CD4-positive, alpha-beta memory T cell (primary cell): ENCODE measurements around the gene SLC29A4. TPM values are rescaled to one million over a fixed set of nuclear protein-coding genes. Genes with fewer than 3 reads are reported as not detected.
A peak's percentile ranks its signal among the peaks of the same experiment; 100 is the strongest.
"Not testable (repeated sequence)": the region's sequence is repeated elsewhere in the genome, so short reads cannot be mapped to it uniquely, and the experiment has no call there.

Experiments
- CTCF ChIA-PET: fragments of 350-600 bp; sonication (Branson Sonifier 250); formaldehyde crosslinking; loops from one replicate; lab custom pipeline; 2021; ENCODE audit warnings: inconsistent platforms; ENCODE audit not compliant: partially characterized antibody; lab: Charles Lee
- POLR2A ChIA-PET: fragments of 350-600 bp; sonication (Branson Sonifier 250); formaldehyde crosslinking; loops from one replicate; lab custom pipeline; 2021; ENCODE audit not compliant: partially characterized antibody; lab: Charles Lee
- DNase-seq, 5 donors: peaks; one replicate each; pipeline versions ENCODE4 v3.0.0 to v3.0.0-alpha.2; 2020 to 2022; ENCODE audit warnings: mixed read lengths in 1 of 5
- H3K27ac ChIP-seq: one replicate; pipeline ENCODE4 v1.7.0; 2013; ENCODE audit warnings: low read depth, low read length
- H3K27me3 ChIP-seq: 2 replicates; pipeline ENCODE4 v1.7.0; 2013; ENCODE audit warnings: mild to moderate bottlenecking, low read length, moderate library complexity; ENCODE audit not compliant: insufficient read depth
- H3K36me3 ChIP-seq: 2 replicates; pipeline ENCODE4 v1.7.0; 2013; ENCODE audit warnings: mild to moderate bottlenecking, low read length, moderate library complexity; ENCODE audit not compliant: insufficient read depth
- H3K4me1 ChIP-seq: 2 replicates; pipeline ENCODE4 v1.7.0; 2013; ENCODE audit warnings: mild to moderate bottlenecking, low read length, moderate library complexity; ENCODE audit not compliant: insufficient read depth
- H3K4me3 ChIP-seq, 2 donors: one replicate each; pipeline ENCODE4 v1.7.0; 2013; ENCODE audit warnings: low read length in 2 of 2, mild to moderate bottlenecking in 1 of 2
- H3K9me3 ChIP-seq, 2 donors: one replicate each; pipeline ENCODE4 v1.7.0; 2013; ENCODE audit warnings: low read length in 2 of 2, control low read depth in 1 of 2; ENCODE audit not compliant: control insufficient read depth in 1 of 2
- H3K27ac Mint-ChIP-seq, 7 donors: one replicate each; pipeline ENCODE4 v1.8.0; 2020 to 2021; ENCODE audit warnings: mixed read lengths in 7 of 7, mild to moderate bottlenecking in 6 of 7, inconsistent platforms in 3 of 7, moderate library complexity in 3 of 7
- H3K27me3 Mint-ChIP-seq, 2 donors: one replicate each; pipeline ENCODE4 v1.8.0; 2020 to 2021; ENCODE audit warnings: mixed read lengths in 2 of 2
- H3K36me3 Mint-ChIP-seq, 2 donors: one replicate each; pipeline ENCODE4 v1.8.0; 2020 to 2021; ENCODE audit warnings: mixed read lengths in 2 of 2, inconsistent platforms in 1 of 2, mild to moderate bottlenecking in 1 of 2
- H3K4me1 Mint-ChIP-seq, 4 donors: one replicate each; pipeline ENCODE4 v1.8.0; 2020 to 2021; ENCODE audit warnings: mixed read lengths in 4 of 4, mild to moderate bottlenecking in 1 of 4
- H3K4me3 Mint-ChIP-seq, 8 donors: one replicate each; pipeline ENCODE4 v1.8.0; 2020 to 2021; ENCODE audit warnings: mixed read lengths in 8 of 8, mild to moderate bottlenecking in 7 of 8, moderate library complexity in 6 of 8, inconsistent platforms in 3 of 8
- H3K9me3 Mint-ChIP-seq, 8 donors: one replicate each; pipeline ENCODE4 v1.8.0; 2020 to 2021; ENCODE audit warnings: mixed read lengths in 8 of 8, mild to moderate bottlenecking in 5 of 8, inconsistent platforms in 3 of 8, moderate library complexity in 1 of 8
- intact Hi-C: fragments of 100-400 bp; cut with micrococcal nuclease; formaldehyde crosslinking; loops from one replicate; pipeline ENCODE4 v1.15.1; 2023
- polyA plus RNA-seq, 2 donors: library from polyadenylated mRNA; unstranded; fragments of 300-500 nt; fragmentation: Illumina TruSeq; gene quantifications; one replicate each; pipeline ENCODE4 v1.2.3, GENCODE V29; 2021
- total RNA-seq, 2 experiments: library from RNA; stranded (reverse); gene quantifications; one replicate each; pipeline ENCODE4 v1.2.3, GENCODE V29; 2021

The SLC29A4 gene
- total and polyA plus RNA-seq, 4 experiments from 2014 or later = 0.36 to 0.82 (median 0.63) TPM

DNA sequence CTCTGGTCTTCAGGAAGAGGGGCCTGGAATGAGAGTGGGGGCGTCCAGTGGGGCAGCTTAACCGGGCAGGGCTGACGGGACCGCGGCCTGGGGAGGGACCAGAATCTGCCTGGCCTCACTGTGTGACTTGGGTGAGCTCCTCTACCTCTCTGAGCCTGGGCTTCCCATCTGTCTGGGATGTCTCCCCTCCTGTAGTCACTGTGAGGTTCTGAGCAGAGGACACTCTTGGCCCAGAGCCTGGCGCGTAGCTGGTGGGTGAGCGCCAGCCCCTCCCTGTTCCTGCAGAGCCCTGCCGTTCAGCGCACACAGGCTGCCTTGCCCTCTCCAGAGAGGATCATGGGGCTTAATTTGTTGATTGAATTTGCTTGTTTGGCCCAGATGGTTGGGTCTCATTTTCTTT is 7.2 kb upstream of the SLC29A4 start:
- H3K27me3 ChIP-seq, DNase-seq, H3K27ac ChIP-seq, H3K4me1 ChIP-seq, H3K9me3 ChIP-seq, H3K36me3 Mint-ChIP-seq, CTCF ChIA-PET, intact Hi-C loops, POLR2A ChIA-PET, H3K9me3 Mint-ChIP-seq, H3K27me3 Mint-ChIP-seq, H3K27ac Mint-ChIP-seq, H3K4me1 Mint-ChIP-seq, H3K4me3 Mint-ChIP-seq, H3K36me3 ChIP-seq, H3K4me3 ChIP-seq: not testable (repeated sequence)

GRCh38 chr7:5276123-5276522 is 6.6 kb upstream of the SLC29A4 start:
- H3K36me3 ChIP-seq, H3K27ac ChIP-seq, H3K4me3 ChIP-seq, DNase-seq, CTCF ChIA-PET, POLR2A ChIA-PET, H3K27ac Mint-ChIP-seq, H3K4me3 Mint-ChIP-seq, intact Hi-C loops, H3K9me3 ChIP-seq, H3K4me1 Mint-ChIP-seq, H3K36me3 Mint-ChIP-seq, H3K4me1 ChIP-seq, H3K27me3 ChIP-seq, H3K9me3 Mint-ChIP-seq: not testable (repeated sequence)
- peaks cover 0 to 12% of the 10 kb centered on the region in 2 donors for H3K27me3 Mint-ChIP-seq

DNA sequence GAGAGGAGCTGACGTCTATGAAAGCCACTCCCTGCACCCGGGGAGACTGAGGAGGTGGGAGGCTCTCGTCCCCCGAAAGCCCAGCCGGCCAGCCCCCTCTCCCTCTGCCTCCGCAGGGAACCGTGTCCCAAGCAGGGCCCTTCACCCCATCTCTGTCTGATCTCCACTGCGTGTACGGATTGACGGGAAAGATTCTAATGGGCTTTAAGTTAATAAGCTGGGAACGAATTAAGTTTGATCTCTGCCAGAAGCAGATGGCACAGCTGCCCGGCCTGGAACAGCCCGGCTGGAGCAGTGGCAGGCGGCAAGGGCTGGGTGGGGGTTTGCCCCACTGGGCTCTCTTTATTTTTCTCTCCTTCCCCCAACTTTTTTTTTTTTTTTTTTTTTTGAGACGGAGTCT is 6.1 kb upstream of the SLC29A4 start:
- CTCF ChIA-PET = no interaction called here
- H3K27me3 Mint-ChIP-seq = peaks cover 0 to 12% of the 10 kb centered on the region in 2 donors
- Histone ChIP-seq H3K27me3 (no peaks in the 10 kb centered on the region), H3K36me3 (no peaks in the 10 kb centered on the region), H3K9me3 (no peaks in the 10 kb centered on the region), H3K27ac (no peak overlapping the region), H3K4me1 (no peaks in the 10 kb centered on the region), H3K4me3 (no peak overlapping the region)
- H3K27ac Mint-ChIP-seq = no peak overlapping the region
- POLR2A ChIA-PET = no interaction called here
- intact Hi-C loops = no loop called here
- H3K9me3 Mint-ChIP-seq = no peaks in the 10 kb centered on the region
- H3K4me3 Mint-ChIP-seq = no peak overlapping the region
- no peak for DNase-seq
- H3K4me1 Mint-ChIP-seq = no peaks in the 10 kb centered on the region
- H3K36me3 Mint-ChIP-seq = no peaks in the 10 kb centered on the region

DNA sequence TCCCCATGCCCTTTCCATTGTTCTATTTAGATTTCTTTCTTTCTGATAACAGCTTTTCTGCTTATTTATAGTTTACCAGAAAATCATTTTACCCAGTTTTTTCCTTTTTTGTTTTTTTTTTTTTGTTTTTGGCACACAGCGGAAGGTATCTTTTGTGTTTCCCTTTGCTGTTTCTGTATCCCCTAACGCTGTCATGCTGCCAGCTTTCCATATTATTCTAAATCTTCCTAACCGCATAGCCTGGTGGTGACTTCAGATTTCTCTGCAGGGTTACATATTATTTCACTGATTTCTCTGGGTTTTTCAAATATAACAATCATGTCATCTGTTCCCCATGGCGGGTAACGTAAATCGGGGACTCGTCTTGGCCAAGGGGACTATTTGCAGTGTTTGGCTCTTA is 4.0 kb upstream of the SLC29A4 start:
- Histone ChIP-seq H3K36me3 (no peaks in the 10 kb centered on the region), H3K9me3 (no peaks in the 10 kb centered on the region), H3K27me3 (no peaks in the 10 kb centered on the region), H3K4me1 (peaks cover 4% of the 10 kb centered on the region), H3K27ac (no peak overlapping the region), H3K4me3 (no peak overlapping the region)
- Mint-ChIP-seq H3K9me3 (no peaks in the 10 kb centered on the region), H3K27me3 (peaks cover 0 to 7% of the 10 kb centered on the region in 2 donors), H3K4me3 (no peak overlapping the region), H3K27ac (no peak overlapping the region), H3K4me1 (no peaks in the 10 kb centered on the region), H3K36me3 (no peaks in the 10 kb centered on the region)
- CTCF ChIA-PET = no interaction called here
- no peak for DNase-seq
- POLR2A ChIA-PET = interaction anchor here (0.6 kb wide), 1 partner anchor 567 kb away, joined by 3 read pairs; no protein-coding TSS in a partner anchor
- intact Hi-C loops = no loop called here

GRCh38 chr7:5279734-5280133 is 3.0 kb upstream of the SLC29A4 start:
- DNase-seq = no peak
- Mint-ChIP-seq H3K4me1 (no peaks in the 10 kb centered on the region), H3K27ac (no peak overlapping the region), H3K36me3 (no peaks in the 10 kb centered on the region), H3K4me3 (no peak overlapping the region), H3K27me3 (peaks cover 4 to 9% of the 10 kb centered on the region in 2 donors), H3K9me3 (no peaks in the 10 kb centered on the region)
- Histone ChIP-seq H3K36me3 (no peaks in the 10 kb centered on the region), H3K9me3 (no peaks in the 10 kb centered on the region), H3K4me1 (peaks cover 5% of the 10 kb centered on the region), H3K27me3 (no peaks in the 10 kb centered on the region), H3K27ac (no peak overlapping the region), H3K4me3 (no peak overlapping the region)
- CTCF ChIA-PET = interaction anchor here (0.7 kb wide), 1 partner anchor 75 kb away, joined by 3 read pairs; no protein-coding TSS in a partner anchor
- intact Hi-C loops = no loop called here
- POLR2A ChIA-PET = no interaction called here

GRCh38 chr7:5281598-5282500 is 894 bp upstream of the SLC29A4 start:
- H3K27ac ChIP-seq, H3K9me3 ChIP-seq, H3K36me3 ChIP-seq, H3K9me3 Mint-ChIP-seq, H3K4me3 ChIP-seq, H3K4me1 Mint-ChIP-seq, POLR2A ChIA-PET, H3K36me3 Mint-ChIP-seq, H3K27me3 ChIP-seq, DNase-seq, intact Hi-C loops, CTCF ChIA-PET, H3K27ac Mint-ChIP-seq, H3K4me1 ChIP-seq: not testable (repeated sequence)
- H3K27me3 Mint-ChIP-seq = peaks cover 4 to 13% of the 10 kb centered on the region in 2 donors
- H3K4me3 Mint-ChIP-seq = peak overlapping the region in 4 of 8 donors; percentile 17 to 36 (median 26)

GRCh38 chr7:5283421-5284303 is 919 bp downstream of the SLC29A4 start:
- H3K9me3 ChIP-seq = no peaks in the 10 kb centered on the region
- H3K4me1 Mint-ChIP-seq = no peaks in the 10 kb centered on the region
- no peak for DNase-seq
- no peaks in the 10 kb centered on the region for H3K27me3 ChIP-seq
- H3K9me3 Mint-ChIP-seq = no peaks in the 10 kb centered on the region
- H3K4me3 Mint-ChIP-seq = peak overlapping the region in 1 of 8 donors; percentile 67
- CTCF ChIA-PET = no interaction called here
- peaks cover 5% of the 10 kb centered on the region for H3K4me1 ChIP-seq
- intact Hi-C loops = no loop called here
- POLR2A ChIA-PET = no interaction called here
- no peak overlapping the region for H3K27ac Mint-ChIP-seq
- H3K4me3 ChIP-seq = no peak overlapping the region
- no peak overlapping the region for H3K27ac ChIP-seq
- H3K27me3 Mint-ChIP-seq = peaks cover 4 to 15% of the 10 kb centered on the region in 2 donors
- H3K36me3 Mint-ChIP-seq = no peaks in the 10 kb centered on the region
- H3K36me3 ChIP-seq = no peaks in the 10 kb centered on the region
